Fibroblast of lung (primary cell): ENCODE results near the gene PDHX.

ENCODE experiments used
- EZH2 ChIP-seq: IDR thresholded peaks from 2 replicates; pipeline ENCODE4 v1.5.1; 2012; ENCODE audit warnings: low read length, control low read depth, mild to moderate bottlenecking; ENCODE audit errors: missing control alignments
- TF ChIP-seq, protein P1 (sequence below), 2 donors: IDR thresholded peaks in 1 of 2; conservative IDR thresholded peaks in 1 of 2; 1 replicate in 1 of 2; 2 replicates in 1 of 2; pipeline ENCODE4 v1.5.1; 2011 to 2012; ENCODE audit warnings: low read length in 2 of 2, control low read depth in 1 of 2, inconsistent platforms in 1 of 2, low read depth in 1 of 2, mild to moderate bottlenecking in 1 of 2

DNA sequence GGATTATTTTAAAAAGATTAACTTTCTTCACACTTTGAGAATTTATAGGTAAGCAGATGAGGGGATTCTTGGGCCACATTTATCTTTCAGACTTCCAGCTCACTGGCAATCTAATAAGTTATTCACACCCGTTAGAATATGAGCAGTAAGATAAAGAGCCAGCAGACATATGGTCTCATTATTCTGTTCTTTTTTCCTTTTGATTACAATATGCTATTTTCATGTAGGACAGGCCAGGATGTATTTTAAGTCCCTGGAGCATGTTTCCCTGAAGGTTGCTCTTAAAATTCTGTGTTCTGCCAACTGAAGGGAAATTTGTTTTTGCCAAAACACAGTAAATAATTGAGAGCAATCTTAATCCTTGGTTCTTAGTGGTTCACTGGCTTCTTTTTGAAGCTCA is 22.2 kb downstream of the PDHX start:
- TF ChIP-seq, protein P1, sequence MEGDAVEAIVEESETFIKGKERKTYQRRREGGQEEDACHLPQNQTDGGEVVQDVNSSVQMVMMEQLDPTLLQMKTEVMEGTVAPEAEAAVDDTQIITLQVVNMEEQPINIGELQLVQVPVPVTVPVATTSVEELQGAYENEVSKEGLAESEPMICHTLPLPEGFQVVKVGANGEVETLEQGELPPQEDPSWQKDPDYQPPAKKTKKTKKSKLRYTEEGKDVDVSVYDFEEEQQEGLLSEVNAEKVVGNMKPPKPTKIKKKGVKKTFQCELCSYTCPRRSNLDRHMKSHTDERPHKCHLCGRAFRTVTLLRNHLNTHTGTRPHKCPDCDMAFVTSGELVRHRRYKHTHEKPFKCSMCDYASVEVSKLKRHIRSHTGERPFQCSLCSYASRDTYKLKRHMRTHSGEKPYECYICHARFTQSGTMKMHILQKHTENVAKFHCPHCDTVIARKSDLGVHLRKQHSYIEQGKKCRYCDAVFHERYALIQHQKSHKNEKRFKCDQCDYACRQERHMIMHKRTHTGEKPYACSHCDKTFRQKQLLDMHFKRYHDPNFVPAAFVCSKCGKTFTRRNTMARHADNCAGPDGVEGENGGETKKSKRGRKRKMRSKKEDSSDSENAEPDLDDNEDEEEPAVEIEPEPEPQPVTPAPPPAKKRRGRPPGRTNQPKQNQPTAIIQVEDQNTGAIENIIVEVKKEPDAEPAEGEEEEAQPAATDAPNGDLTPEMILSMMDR (conservative IDR thresholded peaks at IDR 0.05 in 1 of 2, IDR thresholded peaks at IDR 0.05 in 1 of 2; ENCODE audit: low read depth in 1 of 2, low read length in 2 of 2) = no peak
- no peak for TF ChIP-seq EZH2
